Dermis microvascular lymphatic vessel endothelial cell (primary cell): Measurements from ENCODE around the gene OTUB2. TPM values are rescaled to one million over a fixed set of nuclear protein-coding genes. Genes with fewer than 3 reads are reported as not detected.
"Not testable (repeated sequence)": the region's sequence is repeated elsewhere in the genome, so short reads cannot be mapped to it uniquely, and the experiment has no call there.

Experiments used
- DNase-seq, 2 donors: peaks; one replicate each; pipeline versions ENCODE4 v3.0.0 to v3.0.0-alpha.2; 2010; ENCODE audit warnings: low read depth in 2 of 2
- total RNA-seq: library from RNA; depleted of rRNA; stranded (reverse); fragments of >200 nt; gene quantifications from 2 replicates; pipeline ENCODE4 v1.2.1, GENCODE V29; 2014

Gene OTUB2
- total RNA-seq, 1 donor from 2014 or later = 0.64 TPM

DNA sequence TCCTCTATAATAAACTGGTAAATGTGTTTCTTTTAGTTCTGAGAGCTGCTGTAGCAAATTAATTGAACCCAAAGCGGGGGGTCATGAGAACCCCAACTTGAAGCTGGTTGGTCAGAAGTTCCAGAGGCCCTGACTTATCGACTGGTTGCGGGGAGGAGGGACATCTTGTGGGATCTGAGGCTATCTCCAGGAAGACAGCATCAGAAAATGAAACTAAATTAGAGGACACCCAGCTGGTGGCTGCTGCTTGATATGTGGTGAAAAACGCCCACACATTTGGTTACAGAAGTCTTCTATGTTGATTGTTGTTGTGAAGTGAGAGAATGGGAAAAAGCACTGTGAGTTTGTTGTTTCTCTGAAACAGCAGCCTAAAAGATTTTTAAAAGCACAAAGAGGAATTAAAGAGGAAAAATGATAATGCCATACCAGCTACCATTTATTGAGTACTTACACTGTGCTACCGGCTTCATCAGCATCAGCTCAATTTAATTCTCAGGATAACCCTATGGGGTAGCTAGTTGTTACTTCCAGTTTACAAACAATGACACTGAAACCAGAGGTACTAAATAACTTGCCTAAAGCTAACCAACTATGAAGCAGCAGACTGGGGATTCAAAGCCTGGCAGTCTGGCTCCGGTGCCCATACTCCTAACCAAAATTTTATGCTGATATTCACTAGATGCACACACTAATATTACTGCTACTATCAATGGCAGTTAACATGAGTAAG is 30.6 kb downstream of the OTUB2 start:
- DNase-seq = no peak

DNA sequence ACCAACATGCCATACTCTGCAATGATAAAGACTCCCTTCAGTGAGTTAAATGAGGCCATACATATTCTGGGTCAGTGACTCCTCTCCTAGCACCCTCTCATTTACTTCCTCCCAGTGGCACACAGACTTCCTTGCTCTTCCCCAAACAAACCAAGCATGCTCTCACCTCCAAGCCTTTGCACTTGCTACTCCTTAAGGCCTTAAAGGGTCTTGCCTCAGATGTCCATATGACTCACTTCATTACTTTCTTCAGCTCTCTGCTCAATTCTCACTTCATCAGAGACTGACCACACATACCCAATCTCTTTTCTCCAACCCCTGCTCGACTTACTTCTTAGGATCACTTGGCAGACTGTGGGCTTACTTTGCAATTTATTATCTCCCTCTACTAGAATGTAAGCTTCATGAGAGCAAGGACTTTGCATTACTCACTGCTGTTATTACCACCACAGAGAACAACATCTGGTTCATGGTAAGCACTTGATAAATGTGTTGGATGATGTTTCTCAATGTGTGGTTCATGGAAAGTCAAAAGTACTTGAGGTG is 32.1 kb downstream of the OTUB2 start:
- no peak for DNase-seq

- no peak for DNase-seq
These were observed 32.6 kb downstream of the OTUB2 start for GRCh38 chr14:94058674-94059138.

GRCh38 chr14:94059998-94060397 is 33.9 kb downstream of the OTUB2 start:
- no peak for DNase-seq

- DNase-seq = peak in 1 of 2 donors; percentile 35
These were observed 36.3 kb downstream of the OTUB2 start for GRCh38 chr14:94062344-94062940.

- DNase-seq = peak in 1 of 2 donors; percentile 21
These were observed 40.0 kb downstream of the OTUB2 start for GRCh38 chr14:94066089-94066676.

- DNase-seq = not testable (repeated sequence)
These were observed 45.9 kb downstream of the OTUB2 start for GRCh38 chr14:94072076-94072475.

DNA sequence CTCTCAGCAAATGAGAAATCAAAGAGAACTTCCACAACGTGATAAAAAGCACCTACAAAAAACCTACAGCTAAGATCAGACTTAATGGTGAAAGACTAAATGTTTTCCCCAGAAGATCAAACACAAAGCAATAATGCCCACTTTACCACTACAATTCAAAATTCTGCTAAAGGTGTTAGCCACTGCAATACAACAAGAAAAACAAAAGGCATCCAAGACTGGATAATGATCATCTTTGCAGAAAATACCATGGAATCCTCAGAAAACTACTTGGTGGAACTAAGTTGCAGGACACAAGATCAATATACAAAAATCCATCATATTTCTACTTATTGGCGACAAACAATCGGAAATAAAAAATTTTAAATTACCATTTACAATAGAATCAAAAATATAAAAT is 48.4 kb downstream of the OTUB2 start:
- DNase-seq = no peak

DNA sequence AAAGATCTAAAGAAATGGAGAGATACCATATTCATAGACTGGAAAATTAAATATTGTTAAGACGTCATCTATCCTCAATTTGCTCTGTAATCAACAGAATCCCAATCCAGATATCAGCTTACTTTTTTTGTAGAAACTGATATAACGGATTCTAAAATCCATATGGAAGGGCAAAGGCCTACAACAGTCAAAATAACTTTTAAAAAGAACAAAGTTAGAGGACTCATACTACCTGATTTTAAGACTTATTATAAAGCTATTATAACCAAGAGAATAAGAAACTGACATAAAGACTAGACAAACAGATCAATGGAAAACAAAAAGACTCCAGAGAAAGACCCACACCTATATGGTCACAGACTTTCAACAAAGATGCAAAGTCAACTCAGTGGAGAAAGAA is 48.9 kb downstream of the OTUB2 start:
- DNase-seq = no peak

DNA sequence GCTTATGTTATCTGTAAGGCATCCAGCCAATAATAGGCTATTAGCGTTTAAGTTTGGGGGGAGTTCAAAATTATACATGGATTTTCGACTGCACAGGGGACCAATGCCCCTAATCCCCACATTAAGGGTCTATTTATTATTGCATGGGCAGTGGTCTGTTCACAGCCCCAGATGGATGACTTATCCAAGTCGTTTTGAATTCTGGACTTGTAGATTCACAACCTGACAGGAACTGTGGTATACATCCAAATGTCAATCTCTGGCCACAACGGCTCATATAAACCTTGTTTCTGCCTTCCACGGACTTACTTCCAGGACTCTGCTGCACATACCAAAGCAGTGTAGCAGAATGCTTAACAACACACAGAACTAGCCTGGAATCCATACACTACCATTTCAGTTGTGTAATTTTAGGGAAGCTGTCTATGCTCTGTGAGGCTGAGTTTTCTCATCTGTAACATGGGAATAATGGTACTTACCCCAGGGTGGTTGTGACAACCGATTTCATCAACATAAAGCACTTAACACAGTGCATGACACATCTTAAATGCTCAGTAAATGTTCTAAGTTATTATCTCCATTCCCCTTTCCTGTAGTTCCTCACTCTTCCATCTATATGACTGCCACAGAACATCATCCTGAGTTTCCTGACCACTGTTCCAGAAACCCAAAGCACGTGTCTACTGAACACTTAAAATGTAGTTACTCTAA is 51.1 kb downstream of the OTUB2 start:
- DNase-seq = no peak

DNA sequence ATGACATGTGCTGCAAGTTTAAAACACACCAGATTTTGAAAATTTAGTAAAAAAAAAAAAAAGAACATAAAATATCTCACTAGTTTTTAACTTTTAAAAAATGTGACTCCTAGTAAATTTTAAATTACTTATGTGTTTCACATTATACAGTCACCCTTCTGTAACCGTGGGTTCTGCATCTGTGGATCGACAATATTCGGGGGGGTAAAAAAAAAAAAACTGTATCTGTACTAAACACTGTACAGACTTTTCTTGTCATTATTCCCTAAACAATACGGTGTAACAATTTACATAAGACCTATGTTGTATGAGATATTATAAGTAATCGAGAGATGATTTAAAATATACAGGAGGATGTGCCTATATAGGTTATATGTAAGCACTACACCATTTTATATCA is 51.7 kb downstream of the OTUB2 start:
- no peak for DNase-seq

- peak; percentile 21 to 64 for DNase-seq
These were observed 53.9 kb downstream of the OTUB2 start for GRCh38 chr14:94079891-94080620.

DNA sequence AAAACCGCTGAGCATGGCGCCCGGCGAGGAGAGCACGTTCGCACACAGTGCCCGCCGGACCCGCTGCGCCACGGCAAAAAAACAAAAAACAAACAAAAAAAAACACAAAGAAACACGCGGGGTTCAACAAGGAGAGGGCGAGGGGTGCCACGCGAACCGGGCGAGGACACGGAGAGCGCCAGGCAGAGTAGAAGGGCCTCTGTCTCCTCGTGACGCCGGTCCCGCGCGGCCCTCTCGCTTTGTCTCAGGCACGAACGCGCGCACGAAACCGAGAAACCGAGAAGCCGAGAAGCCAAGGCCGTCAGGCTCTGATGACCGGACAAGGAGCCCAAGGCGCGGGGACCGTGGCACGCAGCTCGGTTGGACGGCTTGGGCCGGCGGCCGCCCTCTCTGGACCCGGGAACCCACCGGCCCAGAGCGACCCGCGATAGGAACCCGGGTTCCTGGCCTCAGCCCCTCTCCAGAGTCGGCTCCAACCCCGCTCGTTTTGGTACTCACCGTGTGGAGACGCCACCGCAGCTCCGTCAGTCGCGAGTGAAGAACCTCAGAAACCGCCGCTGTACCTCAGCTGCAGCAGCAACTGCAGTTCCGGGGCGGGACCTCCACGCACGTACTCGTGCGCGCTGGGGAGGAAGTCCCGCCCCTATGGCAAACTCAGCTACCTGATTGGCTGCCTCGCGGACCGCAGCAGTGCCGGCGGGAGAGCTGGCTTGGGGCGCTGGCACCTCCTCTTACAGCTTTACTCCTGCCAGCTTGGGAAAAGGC is 54.7 kb downstream of the OTUB2 start, which contains the start of the genes DDX24 and IFI27L1:
Gene DDX24, minus strand, starts transcription at position 582 of the 765 bp plus-strand sequence. CDS start 1,460 bp downstream, outside the sequence.
Gene IFI27L1, plus strand, starts transcription at position 690 of the 765 bp plus-strand sequence. CDS start 15,628 bp downstream, outside the sequence.
- DNase-seq = peak; percentile 86 to 93

DNA sequence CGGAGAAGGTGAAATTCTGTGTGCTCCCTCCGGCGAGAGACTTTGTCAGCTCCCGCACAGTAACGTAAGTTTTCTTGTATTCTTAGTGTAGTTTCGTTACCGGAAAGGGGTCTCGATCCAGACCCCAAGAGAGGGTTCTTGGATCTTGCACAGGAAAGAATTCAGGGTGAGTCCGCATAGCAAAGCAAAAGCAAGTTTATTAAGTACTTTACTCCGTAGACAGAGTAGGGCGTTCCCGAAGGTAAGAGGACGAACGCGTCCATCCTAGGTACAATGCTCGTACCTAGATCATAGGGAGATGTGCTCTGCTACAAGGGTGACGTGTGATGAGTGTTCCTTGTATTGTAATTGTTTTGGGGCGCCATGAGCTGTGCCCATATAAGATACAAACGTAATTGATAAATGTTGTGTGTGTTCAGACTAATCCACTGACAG is 55.3 kb downstream of the OTUB2 start:
- DNase-seq = no peak

DNA sequence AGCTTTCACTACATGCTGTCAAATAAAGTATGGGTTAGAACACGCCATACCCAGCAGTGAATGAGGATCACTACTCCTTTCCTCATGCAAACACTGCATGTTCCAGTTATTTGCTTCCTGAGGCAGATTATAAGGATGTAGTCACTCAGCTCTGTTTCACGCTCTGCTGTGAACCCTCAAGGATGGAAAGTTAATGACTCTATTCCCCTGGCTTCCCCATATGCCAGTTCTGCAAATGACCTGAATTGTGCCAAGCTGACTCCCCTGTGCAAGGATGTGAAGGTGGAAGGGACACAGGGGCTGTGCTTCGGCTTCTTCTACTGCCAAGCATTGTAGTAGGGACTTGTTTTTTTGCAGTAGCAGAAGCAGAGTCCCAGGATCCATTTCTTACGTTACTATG is 61.8 kb downstream of the OTUB2 start:
- DNase-seq = no peak

GRCh38 chr14:94088516-94088915 is 62.4 kb downstream of the OTUB2 start:
- DNase-seq = no peak

DNA sequence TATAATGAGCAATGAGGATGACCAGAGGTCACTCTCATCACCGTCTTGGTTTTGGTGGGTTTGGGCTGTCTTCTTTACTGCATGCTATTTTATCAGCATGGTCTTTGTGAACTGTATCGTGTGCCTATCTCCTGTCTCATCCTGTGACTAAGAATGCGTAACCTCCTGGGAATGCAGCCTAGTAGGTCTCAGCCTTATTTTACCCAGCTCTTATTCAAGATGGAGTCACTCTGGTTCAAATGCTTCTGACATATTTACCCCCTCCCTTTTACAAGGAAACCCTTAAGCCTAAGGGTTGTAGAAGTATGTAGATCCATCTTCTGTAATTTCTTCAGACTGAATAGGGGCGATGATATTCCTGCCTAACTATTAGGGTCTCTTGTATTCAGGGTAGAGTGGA is 63.3 kb downstream of the OTUB2 start:
- DNase-seq = no peak

DNA sequence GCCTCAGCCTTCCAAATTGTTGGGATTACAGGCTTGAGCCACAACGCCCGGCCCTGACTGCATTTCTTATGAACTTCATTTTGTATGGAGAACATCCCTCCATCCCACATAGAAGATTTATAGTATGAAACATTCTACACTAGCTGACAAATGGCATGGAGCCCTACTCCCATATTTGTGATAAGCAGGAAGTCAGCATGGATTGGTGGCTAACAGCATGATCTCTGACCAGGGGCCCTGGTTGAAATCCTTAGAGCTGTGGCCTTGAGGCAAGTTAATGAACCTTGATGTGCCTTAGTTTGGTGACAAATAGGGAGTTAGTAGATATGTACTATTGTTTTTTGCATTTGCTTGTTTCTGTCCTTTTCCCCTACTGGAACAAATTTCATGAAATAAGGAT is 67.3 kb downstream of the OTUB2 start:
- no peak for DNase-seq

DNA sequence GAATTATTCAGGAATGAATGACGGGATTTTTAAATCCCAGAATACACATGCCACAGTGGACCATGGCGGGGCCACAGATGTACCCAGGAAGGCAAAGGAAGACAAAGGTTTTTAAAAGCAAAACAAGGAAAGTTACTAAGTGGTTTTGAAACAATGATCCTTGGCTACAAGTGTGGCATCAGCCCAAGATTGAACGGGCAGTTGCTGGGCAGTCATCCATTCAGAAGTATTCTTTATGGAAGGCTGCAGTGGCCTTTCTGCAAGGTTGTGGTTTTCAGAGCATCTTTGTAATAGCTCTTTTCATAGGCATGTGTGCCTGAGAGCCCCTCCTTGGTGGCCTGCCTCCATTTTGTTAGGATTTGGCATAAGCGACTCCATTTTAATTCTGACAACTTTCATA is 71.0 kb downstream of the OTUB2 start:
- no peak for DNase-seq
